GM12891 (cell line): Measurements from ENCODE around the gene PAK1IP1. TPM values are rescaled to one million over a fixed set of nuclear protein-coding genes. Genes with fewer than 3 reads are reported as not detected.
"Not testable (repeated sequence)": the region's sequence is repeated elsewhere in the genome, so short reads cannot be mapped to it uniquely, and the experiment has no call there.

ENCODE experiments used
- DNase-seq: peaks from one replicate; pipeline ENCODE4 v3.0.0; 2011; ENCODE audit warnings: low spot score; ENCODE audit not compliant: insufficient read length
- FAIRE-seq: peaks from 2 replicates; lab custom pipeline; 2011; peaks lifted over from hg19 to GRCh38; lab: Jason Lieb, UNC
- PAX5 ChIP-seq: IDR thresholded peaks from 2 replicates; pipeline ENCODE4 v1.6.1; 2011; ENCODE audit warnings: low read length, moderate library complexity, mild to moderate bottlenecking; ENCODE audit not compliant: insufficient read depth, severe bottlenecking
- POLR2A ChIP-seq: IDR thresholded peaks from 2 replicates; pipeline ENCODE4 v1.6.1; 2011; ENCODE audit warnings: low read depth, low read length, control low read depth
- POLR2AphosphoS5 ChIP-seq: IDR thresholded peaks from 2 replicates; pipeline ENCODE4 v1.6.1; 2011; ENCODE audit warnings: low read depth, low read length, control low read depth
- POU2F2 ChIP-seq: IDR thresholded peaks from 2 replicates; pipeline ENCODE4 v1.6.1; 2011; ENCODE audit warnings: low read depth, mild to moderate bottlenecking, control low read depth, low read length, moderate library complexity
- SPI1 ChIP-seq: IDR thresholded peaks from 2 replicates; pipeline ENCODE4 v1.6.1; 2011; ENCODE audit warnings: low read depth, low read length, control low read depth
- TAF1 ChIP-seq: IDR thresholded peaks from 2 replicates; pipeline ENCODE4 v1.6.1; 2011; ENCODE audit warnings: low read depth, low read length, control low read depth
- polyA plus RNA-seq: library from polyadenylated mRNA; unstranded; fragments of >200 nt; gene quantifications from one replicate; pipeline ENCODE4 v1.2.1, GENCODE V29; 2012; ENCODE audit warnings: low read depth, missing spikeins, inconsistent platforms; ENCODE audit not compliant: missing spikeins

The PAK1IP1 gene
- 17.4 TPM for polyA plus RNA-seq

GRCh38 chr6:10694302-10695085 lies at the start of gene PAK1IP1, which contains the start of gene C6orf52:
TSS of gene PAK1IP1 (plus strand) at chr6:10694972. CDS start at chr6:10694986, 14 bp downstream.
TSS of gene C6orf52 (minus strand) at chr6:10694616. CDS start at chr6:10687550, 7,066 bp downstream.
- FAIRE-seq (peak; percentile 85), DNase-seq (peak; percentile 80)
- peak; percentile 83; the same call in 1 of the 2 replicates for TF ChIP-seq POLR2A
- 0 out of 2 replicates have a peak, but pooled peaks have one; percentile 43 for TF ChIP-seq POU2F2
- no peak for TF ChIP-seq SPI1
- TF ChIP-seq POLR2AphosphoS5, result peak; percentile 90
- TF ChIP-seq PAX5, result peak; percentile 44
- peak; percentile 37; the same call in 1 of the 2 replicates for TF ChIP-seq TAF1

GRCh38 chr6:10655508-10656055 lies 39.2 kb upstream of the PAK1IP1 start:
- FAIRE-seq, result peak; percentile 80
- TF ChIP-seq POLR2A (no peak), PAX5 (no peak), POLR2AphosphoS5 (no peak)

GRCh38 chr6:10658910-10659698 lies 35.7 kb upstream of the PAK1IP1 start:
- no peak for FAIRE-seq
- no peak for DNase-seq
- TF ChIP-seq POU2F2, result no peak
- TF ChIP-seq TAF1, result no peak
- no peak for TF ChIP-seq PAX5
- TF ChIP-seq SPI1, result no peak
- no peak for TF ChIP-seq POLR2A
- no peak for TF ChIP-seq POLR2AphosphoS5

More at GRCh38 chr6:10655508-10656055, 39.2 kb upstream of the PAK1IP1 start:
- peak; percentile 21 for DNase-seq

- DNase-seq, result no peak
- no peak for FAIRE-seq
Observed at GRCh38 chr6:10659699-10660348, 34.9 kb upstream of the PAK1IP1 start.

GRCh38 chr6:10660431-10661191 lies 34.2 kb upstream of the PAK1IP1 start:
- DNase-seq, FAIRE-seq: not testable (repeated sequence)

More at GRCh38 chr6:10659699-10660348, 34.9 kb upstream of the PAK1IP1 start:
- TF ChIP-seq POU2F2 (no peak), POLR2A (no peak), POLR2AphosphoS5 (no peak), SPI1 (no peak), TAF1 (no peak), PAX5 (no peak)

- DNase-seq, result no peak
- no peak for TF ChIP-seq SPI1
- TF ChIP-seq POLR2AphosphoS5, result no peak
- no peak for TF ChIP-seq PAX5
- no peak for TF ChIP-seq POU2F2
- TF ChIP-seq TAF1, result no peak
- no peak for TF ChIP-seq POLR2A
- no peak for FAIRE-seq
Observed at GRCh38 chr6:10662207-10662606, 32.6 kb upstream of the PAK1IP1 start.

GRCh38 chr6:10662742-10663141 lies 32.0 kb upstream of the PAK1IP1 start:
- FAIRE-seq (no peak), DNase-seq (no peak)
- no peak for TF ChIP-seq SPI1
- no peak for TF ChIP-seq POU2F2
- TF ChIP-seq POLR2A, result no peak
- TF ChIP-seq POLR2AphosphoS5, result no peak
- TF ChIP-seq TAF1, result no peak
- TF ChIP-seq PAX5, result no peak

GRCh38 chr6:10665595-10665994 lies 29.2 kb upstream of the PAK1IP1 start:
- FAIRE-seq, DNase-seq: not testable (repeated sequence)

- no peak for TF ChIP-seq POU2F2
- no peak for TF ChIP-seq SPI1
- TF ChIP-seq POLR2A, result no peak
- TF ChIP-seq POLR2AphosphoS5, result no peak
- no peak for TF ChIP-seq TAF1
- TF ChIP-seq PAX5, result no peak
- FAIRE-seq (no peak), DNase-seq (no peak)
Observed at GRCh38 chr6:10668126-10668917, 26.4 kb upstream of the PAK1IP1 start.
